CD4-positive, alpha-beta T cell treated with Interleukin-17A for 1 hour (primary cell): ENCODE results near the gene ABI3BP.

Experiments used
- DNase-seq: peaks from one replicate; pipeline ENCODE4 v3.0.0-alpha.2; 2020

ABI3BP gene

DNA sequence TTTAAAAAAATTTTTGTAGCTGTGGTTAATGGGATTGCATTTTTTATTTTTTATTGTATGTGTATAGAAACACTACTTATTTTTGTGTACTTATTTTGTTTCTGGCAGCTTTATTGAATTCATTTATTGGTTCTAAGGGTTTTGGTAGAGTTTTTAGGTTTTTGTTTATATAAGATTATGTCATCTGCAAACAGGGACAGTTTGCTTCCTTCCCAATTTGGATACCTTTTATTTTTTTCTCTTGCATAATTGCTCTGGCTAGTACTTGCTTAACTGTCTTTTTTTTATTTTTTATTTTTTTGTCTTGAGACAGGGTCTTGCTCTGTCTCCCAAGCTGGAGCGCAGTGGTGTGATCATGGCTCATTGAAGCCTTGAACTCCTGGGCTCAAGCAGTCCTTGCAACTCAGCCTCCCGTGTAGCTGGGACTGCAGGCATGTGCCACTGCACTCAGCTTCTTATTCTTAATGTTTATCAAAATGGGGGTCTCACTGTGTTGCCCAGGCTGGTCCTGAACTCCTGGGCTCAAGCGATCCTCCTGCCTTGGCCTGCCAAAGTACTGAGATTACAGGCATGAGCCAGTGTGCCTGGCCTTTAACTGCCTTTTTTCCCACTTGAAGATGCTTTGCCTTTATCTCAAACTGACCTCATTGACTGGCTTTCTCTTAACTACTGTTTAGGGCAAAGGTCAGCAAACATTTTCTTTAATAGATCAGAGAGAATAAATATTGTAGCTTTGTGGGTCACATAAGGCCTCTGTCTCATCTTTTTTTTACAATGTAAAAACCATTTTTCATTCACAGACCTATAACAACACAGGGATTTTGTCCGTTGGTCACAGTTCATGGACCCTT lies 275.4 kb downstream of the ABI3BP start:
- no peak for DNase-seq

DNA sequence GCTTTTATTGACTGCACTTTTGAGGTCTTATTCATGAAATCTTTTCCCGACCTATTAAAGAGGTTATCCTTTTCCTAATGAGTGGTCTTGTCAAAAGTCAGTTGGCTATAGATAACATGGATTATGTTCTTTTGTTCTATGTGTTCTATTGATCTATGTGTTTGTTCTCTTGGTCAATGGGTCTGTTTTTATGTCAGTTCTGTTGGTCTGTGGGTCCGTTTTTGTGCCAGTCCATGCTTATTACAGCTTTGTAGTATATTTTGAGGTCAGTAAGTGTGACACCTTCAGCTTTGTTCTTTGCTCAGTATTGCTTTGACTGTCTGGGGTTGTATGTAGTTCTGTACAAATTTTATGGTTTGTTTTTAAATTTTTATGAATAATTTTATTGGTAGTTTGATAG lies 276.2 kb downstream of the ABI3BP start:
- no peak for DNase-seq

- no peak for DNase-seq
These were observed 278.0 kb downstream of the ABI3BP start for GRCh38 chr3:100715176-100715575.

- DNase-seq, result peak; percentile 73
These were observed 282.8 kb downstream of the ABI3BP start for GRCh38 chr3:100710261-100710968.

DNA sequence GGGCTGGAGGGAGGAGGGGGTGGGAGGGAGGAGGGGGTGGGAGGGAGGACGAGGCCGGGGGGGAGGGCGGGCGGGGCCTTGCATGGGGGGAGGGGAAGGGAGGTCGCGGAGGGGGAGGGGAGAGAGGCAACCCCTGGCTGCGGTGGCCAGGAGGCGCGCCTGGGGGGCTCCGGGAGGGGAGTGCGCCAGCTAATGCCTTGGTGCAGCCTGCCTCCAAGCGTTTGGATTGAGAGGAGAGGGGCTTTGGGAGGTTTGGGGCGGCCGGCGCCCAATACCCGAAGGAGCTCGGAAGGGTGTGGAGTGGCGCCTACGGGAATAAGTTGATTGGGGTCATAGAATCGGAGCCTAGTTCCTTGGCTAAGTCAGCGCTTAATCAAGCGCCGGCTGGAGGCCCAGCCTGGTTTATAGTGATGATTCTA lies 283.4 kb downstream of the ABI3BP start:
- peak; percentile 35 for DNase-seq

DNA sequence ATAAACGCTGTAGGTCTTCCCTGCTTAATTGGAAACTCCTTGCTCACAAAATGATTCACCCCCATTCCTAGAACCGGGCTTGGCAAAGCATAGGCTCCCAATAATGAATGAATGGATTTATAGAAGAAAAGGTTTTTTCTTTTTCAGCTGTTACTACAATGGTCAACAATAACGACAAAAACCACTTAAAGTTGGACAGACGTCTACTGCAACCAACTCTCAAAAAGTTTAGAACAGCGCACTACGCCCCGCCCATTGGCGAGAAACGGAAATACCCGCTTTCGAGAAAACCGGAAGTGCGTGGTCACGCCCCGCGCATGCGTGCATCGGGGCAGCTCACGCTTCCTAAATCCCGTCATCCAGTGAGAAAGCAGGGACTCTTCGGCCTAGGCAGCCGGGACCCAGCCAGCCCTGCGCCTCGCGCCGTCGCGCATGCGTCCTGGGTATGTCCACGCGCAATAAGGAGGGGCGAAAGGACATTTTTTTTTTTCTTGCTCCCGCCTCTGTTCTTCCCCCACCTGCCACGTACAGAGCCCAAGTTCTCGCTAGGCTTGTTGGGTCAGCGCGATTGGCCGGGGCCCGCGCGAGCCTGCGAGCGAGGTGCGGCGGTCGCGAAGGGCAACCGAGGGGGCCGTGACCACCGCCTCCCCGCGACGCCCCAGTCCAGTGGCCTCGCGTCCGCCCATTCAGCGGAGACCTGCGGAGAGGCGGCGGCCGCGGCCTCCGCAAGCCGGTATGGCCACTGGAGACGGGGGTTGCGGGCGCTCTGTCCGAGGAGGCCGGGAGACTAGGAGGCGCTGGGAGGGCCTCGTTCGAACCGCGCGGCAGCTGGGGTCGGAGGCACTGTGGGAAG lies 284.0 kb downstream of the ABI3BP start, which contains the start of gene TFG:
TSS of gene TFG (plus strand) at position 506 of the 853 bp plus-strand sequence. CDS start 4,192 bp downstream, outside the sequence.
- peak; percentile 99 for DNase-seq

GRCh38 chr3:100708644-100708988 lies 284.6 kb downstream of the ABI3BP start:
- no peak for DNase-seq

DNA sequence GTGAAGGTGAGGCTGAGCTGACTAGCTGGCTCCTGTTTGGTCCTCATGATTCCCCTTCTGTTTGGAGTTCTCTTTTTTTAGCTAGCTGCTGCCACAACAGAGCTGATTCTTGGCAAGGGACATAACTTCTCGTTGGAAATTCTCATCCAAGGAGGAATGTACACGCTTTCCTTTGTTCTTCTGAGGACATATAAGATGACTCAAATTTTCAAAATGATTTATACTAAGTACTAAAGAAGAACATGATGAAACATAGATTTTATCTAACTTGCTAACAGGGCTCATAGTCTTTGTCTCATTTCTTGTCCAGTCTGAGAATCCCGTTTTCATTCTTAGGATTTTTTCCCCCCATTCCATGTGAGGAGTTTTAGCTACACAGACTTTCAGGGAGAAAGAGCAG lies 286.9 kb downstream of the ABI3BP start:
- DNase-seq, result no peak

- no peak for DNase-seq
These were observed 289.4 kb downstream of the ABI3BP start for GRCh38 chr3:100703865-100704264.

- DNase-seq, result no peak
These were observed 290.3 kb downstream of the ABI3BP start for GRCh38 chr3:100702980-100703345.

GRCh38 chr3:100702082-100702979 lies 290.9 kb downstream of the ABI3BP start:
- DNase-seq, result no peak

- DNase-seq, result no peak
These were observed 292.5 kb downstream of the ABI3BP start for GRCh38 chr3:100700708-100701107.
